Measurements from ENCODE around the gene YY1.
"Not testable (repeated sequence)": the region's sequence is repeated elsewhere in the genome, so short reads cannot be mapped to it uniquely, and the experiment has no call there.

YY1 gene

DNA sequence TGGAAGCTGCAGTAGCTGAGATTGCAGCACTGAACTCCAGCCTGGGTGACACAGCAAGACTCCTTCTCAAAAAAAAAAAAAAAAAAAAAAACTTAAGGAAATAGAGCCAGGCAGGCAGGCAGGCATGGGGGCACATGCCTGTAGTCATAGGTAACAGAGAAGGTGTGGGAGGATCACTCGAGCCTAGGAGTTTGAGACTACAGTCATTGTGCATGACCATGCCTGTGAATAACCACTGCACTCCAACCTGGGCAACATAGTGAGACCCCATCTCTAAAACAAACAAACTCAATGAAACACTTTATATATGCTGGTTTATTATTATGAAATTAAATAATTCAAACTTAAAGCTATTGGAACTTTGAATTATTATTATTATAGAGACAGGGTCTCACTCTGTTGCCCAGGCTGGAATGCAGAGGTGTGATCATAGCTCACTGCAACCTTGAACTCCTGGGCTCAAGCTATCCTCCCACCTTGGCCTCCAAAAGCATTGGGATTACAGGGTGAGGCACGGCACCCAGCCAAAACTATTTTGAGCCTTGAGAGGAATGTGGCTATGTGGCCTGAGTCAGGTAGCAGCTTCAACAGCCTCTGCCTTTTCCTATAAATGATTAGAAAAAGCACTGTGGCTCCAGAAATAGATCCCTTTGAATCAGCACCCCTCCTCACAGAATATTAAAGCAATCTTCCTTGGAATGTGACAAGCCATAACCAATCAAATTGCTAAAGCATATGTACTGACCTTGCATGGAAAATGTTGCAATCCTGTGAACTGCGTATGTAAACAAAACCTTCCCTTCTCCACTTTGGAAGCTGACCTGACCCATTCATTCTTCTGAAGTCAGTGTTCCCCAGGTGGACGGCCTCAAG is 34.7 kb upstream of the YY1 start:
- TF ChIP-seq, protein P1, sequence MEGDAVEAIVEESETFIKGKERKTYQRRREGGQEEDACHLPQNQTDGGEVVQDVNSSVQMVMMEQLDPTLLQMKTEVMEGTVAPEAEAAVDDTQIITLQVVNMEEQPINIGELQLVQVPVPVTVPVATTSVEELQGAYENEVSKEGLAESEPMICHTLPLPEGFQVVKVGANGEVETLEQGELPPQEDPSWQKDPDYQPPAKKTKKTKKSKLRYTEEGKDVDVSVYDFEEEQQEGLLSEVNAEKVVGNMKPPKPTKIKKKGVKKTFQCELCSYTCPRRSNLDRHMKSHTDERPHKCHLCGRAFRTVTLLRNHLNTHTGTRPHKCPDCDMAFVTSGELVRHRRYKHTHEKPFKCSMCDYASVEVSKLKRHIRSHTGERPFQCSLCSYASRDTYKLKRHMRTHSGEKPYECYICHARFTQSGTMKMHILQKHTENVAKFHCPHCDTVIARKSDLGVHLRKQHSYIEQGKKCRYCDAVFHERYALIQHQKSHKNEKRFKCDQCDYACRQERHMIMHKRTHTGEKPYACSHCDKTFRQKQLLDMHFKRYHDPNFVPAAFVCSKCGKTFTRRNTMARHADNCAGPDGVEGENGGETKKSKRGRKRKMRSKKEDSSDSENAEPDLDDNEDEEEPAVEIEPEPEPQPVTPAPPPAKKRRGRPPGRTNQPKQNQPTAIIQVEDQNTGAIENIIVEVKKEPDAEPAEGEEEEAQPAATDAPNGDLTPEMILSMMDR (conservative IDR thresholded peaks at IDR 0.05; ENCODE audit: low read depth), result no peak
- peak overlapping the region; percentile 72 for H3K27ac ChIP-seq
- ChIA-PET POLR2A (ENCODE audit: low non-redundant PET) (interaction anchor here (0.8 to 2.0 kb wide), 2 partner anchors 10 to 36 kb away, joined by 5 to 6 read pairs; no protein-coding TSS in a partner anchor), CTCF (interaction anchor here (0.6 to 2.1 kb wide), 3 partner anchors 9 to 67 kb away, joined by 3 to 9 read pairs (median 8); no protein-coding TSS in a partner anchor)
- peak; percentile 55 for DNase-seq (ENCODE audit: low spot score)

DNA sequence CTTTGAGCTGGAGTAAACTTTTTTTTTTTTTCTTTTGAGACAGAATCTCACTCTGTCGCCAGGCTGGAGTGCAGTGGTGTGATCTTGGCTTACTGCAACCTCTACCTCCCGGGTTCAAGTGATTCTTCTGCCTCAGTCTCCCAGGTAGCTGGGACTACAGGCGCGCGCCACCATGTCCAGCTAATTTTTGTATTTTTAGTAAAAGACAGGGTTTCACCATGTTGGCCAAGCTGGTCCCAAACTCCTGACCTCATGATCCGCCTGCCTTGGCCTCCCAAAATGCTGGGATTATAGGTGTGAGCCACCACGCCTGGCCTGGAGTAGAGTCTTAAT is 34.1 kb upstream of the YY1 start:
- CTCF ChIA-PET, result interaction anchor here (0.6 to 2.1 kb wide), 3 partner anchors 10 to 66 kb away, joined by 3 to 9 read pairs (median 8); no protein-coding TSS in a partner anchor
- H3K27ac ChIP-seq, result peak overlapping the region; percentile 72
- not testable (repeated sequence) for DNase-seq (ENCODE audit: low spot score)
- POLR2A ChIA-PET (ENCODE audit: low non-redundant PET), result interaction anchor here (0.8 to 2.0 kb wide), 2 partner anchors 10 to 36 kb away, joined by 5 to 6 read pairs; no protein-coding TSS in a partner anchor

DNA sequence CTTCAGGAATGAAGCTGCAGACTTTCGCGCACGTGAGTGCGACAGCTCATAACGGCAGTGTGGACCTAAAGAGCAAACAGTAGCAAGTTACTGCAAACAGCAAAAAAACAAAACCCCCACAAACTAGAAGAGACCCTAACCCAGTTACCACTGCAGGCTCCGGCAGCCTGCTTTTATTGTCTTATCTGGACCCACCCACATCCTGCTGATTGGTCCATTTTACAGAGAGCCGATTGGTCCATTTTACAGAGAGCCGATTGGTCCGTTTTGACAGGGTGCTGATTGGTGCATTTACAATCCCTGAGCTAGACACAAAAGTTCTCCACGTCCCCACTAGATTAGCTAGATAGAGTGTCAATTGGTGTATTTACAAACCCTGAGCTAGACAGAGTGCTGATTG is 31.4 kb upstream of the YY1 start:
- H3K27ac ChIP-seq; DNase-seq (ENCODE audit: low spot score); POLR2A ChIA-PET (ENCODE audit: low non-redundant PET): not testable (repeated sequence)
- CTCF ChIA-PET, result interaction anchor here (0.6 kb wide), 1 partner anchor 1936 kb away, joined by 5 read pairs; no protein-coding TSS in a partner anchor

DNA sequence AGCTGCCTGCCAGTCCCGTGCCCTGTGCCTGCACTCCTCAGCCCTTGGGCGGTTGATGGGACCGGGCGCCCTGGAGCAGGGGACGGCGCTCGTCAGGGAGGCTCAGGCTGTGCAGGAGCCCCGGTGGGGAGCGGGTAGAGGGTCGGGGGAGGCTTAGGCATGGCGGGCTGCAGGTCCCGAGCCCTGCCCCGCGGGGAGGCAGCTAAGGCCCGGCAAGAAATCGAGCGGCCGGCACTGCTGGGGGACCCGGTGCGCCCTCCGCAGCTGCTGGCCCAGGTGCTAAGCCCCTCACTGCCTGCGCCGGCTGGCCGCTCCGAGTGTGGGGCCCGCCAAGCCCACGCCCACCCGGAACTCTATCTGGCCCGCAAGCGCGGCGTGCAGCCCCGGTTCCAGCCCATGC is 30.8 kb upstream of the YY1 start:
- H3K27ac ChIP-seq; POLR2A ChIA-PET (ENCODE audit: low non-redundant PET); DNase-seq (ENCODE audit: low spot score); CTCF ChIA-PET: not testable (repeated sequence)

DNA sequence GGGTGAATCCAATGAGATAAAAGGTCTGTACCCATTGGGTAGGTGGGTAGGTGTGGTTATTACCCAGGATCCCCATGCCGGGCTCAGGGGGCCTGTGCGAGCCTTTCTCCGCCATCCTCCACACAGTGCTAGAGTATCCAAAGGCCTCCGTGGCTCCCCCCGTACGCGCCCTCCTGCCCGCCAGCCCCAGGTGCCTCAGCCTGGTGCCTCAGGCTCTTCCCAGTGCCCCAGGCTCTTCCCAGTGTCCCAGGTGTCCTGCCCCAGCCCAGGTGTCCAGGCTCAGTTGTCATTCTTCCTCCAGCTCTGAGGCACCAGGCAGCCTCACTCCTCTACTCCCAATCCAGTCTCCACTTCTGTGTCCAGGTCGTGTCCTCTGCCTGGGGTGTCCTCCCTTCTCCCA is 27.6 kb upstream of the YY1 start:
- TF ChIP-seq, protein P1 (conservative IDR thresholded peaks at IDR 0.05; ENCODE audit: low read depth), result no peak
- POLR2A ChIA-PET (ENCODE audit: low non-redundant PET), result no interaction called here
- H3K27ac ChIP-seq, result no peak overlapping the region
- CTCF ChIA-PET, result interaction anchor here (0.6 kb wide), 1 partner anchor 119 kb away, joined by 4 read pairs; no protein-coding TSS in a partner anchor
- no peak for DNase-seq (ENCODE audit: low spot score)

DNA sequence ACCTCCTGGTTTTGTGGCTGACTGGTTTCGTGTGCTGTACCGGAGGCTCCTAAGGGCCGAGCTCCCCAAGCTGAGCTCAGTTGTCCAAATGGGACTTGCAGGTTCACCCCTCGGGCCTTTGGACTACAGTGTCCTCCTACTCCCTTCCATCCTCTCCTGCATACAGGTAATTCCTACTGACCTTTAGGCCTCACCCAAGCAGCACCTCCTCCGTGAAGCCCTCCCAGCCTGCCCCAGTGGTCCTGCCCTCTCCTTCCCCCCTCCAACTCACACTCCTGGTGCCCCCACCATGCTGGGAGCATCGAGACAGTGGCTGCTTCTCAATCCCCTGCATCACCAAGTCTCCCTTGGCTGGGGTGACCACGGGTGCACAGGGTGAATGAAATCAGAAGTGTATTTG is 27.1 kb upstream of the YY1 start:
- CTCF ChIA-PET, result no interaction called here
- POLR2A ChIA-PET (ENCODE audit: low non-redundant PET), result no interaction called here
- no peak overlapping the region for H3K27ac ChIP-seq
- no peak for DNase-seq (ENCODE audit: low spot score)
- TF ChIP-seq, protein P1 (conservative IDR thresholded peaks at IDR 0.05; ENCODE audit: low read depth), result no peak

DNA sequence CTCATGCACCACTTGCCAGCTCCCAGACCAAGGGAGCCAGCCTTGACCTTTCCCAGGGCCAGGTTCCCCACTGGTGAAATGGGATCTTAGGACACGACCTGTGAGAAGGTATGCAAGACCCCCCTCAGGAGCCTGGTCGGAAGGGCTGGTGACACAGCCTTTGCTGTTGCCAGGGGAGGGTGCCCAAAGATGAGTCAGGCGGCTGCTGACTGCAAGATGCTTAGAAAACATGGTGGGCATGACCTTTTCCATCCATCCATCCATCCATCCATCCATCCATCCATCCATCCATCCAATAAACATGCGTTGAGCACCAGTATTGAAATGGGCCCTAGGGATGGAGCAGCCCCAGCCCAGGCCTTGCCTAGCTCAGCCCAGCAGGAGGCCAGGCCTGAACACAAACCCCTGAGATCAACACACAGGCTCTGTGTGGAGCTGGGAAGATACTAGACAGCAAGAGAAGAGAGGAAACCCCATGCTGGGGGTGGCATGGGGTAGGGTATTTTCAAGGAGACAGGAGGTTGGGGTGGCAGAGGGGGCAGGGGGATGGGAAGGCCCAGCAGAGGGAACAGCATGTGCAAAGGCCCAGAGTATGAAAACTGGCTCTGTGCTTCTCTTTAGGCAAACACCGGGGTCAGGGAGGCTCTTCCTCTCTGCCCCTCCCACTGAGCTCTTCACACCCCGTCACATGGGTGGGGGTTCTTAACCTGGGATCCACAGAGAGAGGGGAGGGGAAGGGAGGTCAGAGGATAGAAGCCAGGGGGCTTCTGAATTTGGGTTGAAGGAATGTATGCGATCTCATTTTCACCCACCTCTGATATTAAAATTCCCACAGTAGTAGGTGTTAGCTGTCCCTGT is 26.2 kb upstream of the YY1 start:
- no peak overlapping the region; the same call in 1 of the 2 replicates for H3K27ac ChIP-seq
- ChIA-PET CTCF (interaction anchor here (0.5 kb wide), 1 partner anchor 18 kb away, joined by 4 read pairs; no protein-coding TSS in a partner anchor), POLR2A (ENCODE audit: low non-redundant PET) (no interaction called here)

More for the DNA sequence above, 26.2 kb upstream of the YY1 start:
- TF ChIP-seq, protein P1 (conservative IDR thresholded peaks at IDR 0.05; ENCODE audit: low read depth), result no peak
- DNase-seq (ENCODE audit: low spot score), result no peak

Data from RWPE1 (cell line).